BE2C (cell line): Measurements from ENCODE around the gene NPSR1.
"Not testable (repeated sequence)": the region's sequence is repeated elsewhere in the genome, so short reads cannot be mapped to it uniquely, and the experiment has no call there.

Experiments used
- DNase-seq: peaks from one replicate; pipeline ENCODE4 v3.0.0-alpha.2; 2020
- H3K27me3 ChIP-seq: fragments of 250-450 bp; sonication (Bioruptor Pico); 2 replicates; pipeline ENCODE4 v1.5.1; 2020; ENCODE audit warnings: mild to moderate bottlenecking
- H3K36me3 ChIP-seq: fragments of 250-450 bp; sonication (Bioruptor Pico); 2 replicates; pipeline ENCODE4 v1.5.1; 2020; ENCODE audit warnings: mild to moderate bottlenecking
- H3K4me1 ChIP-seq: fragments of 250-450 bp; sonication (Bioruptor Pico); 2 replicates; pipeline ENCODE4 v1.5.1; 2020
- H3K4me3 ChIP-seq: 2 replicates; pipeline ENCODE4 v1.5.1; 2011; ENCODE audit warnings: low read depth, low read length
- H3K9me3 ChIP-seq: fragments of 250-450 bp; sonication (Bioruptor Pico); 2 replicates; pipeline ENCODE4 v1.5.1; 2020
- TF ChIP-seq, protein P1 (sequence below): IDR thresholded peaks from 2 replicates; pipeline ENCODE4 v1.5.1; 2012; ENCODE audit warnings: mild to moderate bottlenecking, low read depth, low read length

NPSR1 gene

DNA sequence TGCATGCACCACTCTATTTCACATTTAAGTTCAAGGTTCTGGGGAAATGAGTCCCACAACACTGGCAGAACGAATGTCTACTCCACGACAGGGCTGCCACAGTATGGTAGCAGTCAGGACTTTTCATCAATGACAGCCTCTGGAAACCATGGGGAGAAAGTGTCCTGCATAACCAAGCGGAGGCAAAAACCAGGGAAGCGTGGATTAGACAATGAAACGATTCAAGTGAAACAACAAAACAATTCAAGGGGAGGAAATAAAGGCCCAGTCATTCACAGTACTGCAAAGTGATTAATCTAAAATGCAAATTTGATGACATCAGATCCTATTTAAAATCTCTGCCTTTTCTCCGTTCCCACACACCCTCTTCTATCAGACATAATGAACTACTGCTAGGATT lies 211.0 kb downstream of the NPSR1 start:
- Histone ChIP-seq H3K4me3 (no peak overlapping the region), H3K4me1 (no peaks in the 10 kb centered on the region), H3K9me3 (no peaks in the 10 kb centered on the region), H3K36me3 (no peaks in the 10 kb centered on the region), H3K27me3 (no peaks in the 10 kb centered on the region)
- TF ChIP-seq, protein P1, sequence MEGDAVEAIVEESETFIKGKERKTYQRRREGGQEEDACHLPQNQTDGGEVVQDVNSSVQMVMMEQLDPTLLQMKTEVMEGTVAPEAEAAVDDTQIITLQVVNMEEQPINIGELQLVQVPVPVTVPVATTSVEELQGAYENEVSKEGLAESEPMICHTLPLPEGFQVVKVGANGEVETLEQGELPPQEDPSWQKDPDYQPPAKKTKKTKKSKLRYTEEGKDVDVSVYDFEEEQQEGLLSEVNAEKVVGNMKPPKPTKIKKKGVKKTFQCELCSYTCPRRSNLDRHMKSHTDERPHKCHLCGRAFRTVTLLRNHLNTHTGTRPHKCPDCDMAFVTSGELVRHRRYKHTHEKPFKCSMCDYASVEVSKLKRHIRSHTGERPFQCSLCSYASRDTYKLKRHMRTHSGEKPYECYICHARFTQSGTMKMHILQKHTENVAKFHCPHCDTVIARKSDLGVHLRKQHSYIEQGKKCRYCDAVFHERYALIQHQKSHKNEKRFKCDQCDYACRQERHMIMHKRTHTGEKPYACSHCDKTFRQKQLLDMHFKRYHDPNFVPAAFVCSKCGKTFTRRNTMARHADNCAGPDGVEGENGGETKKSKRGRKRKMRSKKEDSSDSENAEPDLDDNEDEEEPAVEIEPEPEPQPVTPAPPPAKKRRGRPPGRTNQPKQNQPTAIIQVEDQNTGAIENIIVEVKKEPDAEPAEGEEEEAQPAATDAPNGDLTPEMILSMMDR = no peak
- DNase-seq = no peak

DNA sequence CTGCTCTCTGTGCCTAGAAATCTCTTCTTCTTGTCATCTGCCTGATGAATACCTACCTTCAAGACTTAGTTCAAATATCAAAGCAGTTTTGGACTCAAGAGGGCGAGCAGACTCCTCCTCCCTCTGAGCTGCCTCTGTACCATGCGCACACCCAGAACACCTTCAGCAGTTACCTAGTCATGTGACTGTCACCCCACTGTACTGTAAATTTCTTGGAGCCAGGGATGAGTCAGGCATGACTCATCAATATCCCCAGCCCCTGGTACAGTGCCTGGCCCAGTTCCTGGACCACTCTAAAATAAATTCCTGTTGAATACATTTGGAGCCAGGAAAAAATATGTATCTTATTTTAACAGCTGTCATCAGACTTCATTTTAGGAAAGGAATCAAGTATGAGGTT lies 212.0 kb downstream of the NPSR1 start:
- H3K4me3 ChIP-seq, H3K36me3 ChIP-seq, H3K9me3 ChIP-seq, H3K27me3 ChIP-seq, H3K4me1 ChIP-seq, DNase-seq: not testable (repeated sequence)

DNA sequence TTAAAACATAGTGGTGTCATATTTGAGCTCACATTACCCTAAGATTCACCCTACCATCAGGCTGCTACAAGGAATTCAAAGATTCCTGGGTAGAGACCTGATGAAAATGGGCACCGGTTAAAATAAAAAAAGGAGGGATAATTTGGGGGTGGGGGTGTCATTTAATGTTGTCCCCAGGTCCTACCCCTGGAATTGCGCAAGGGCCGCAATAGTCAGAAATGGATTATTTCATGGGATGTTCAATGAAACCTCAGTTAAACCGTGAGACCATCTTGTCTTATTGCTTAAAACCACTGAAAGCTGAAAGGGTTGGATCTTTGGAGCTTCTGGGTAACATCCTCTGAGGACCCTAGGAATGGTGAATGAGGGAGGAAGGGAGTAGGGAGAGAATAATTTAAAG lies 216.3 kb downstream of the NPSR1 start:
- not testable (repeated sequence) for H3K36me3 ChIP-seq, H3K27me3 ChIP-seq, H3K4me3 ChIP-seq, H3K4me1 ChIP-seq, H3K9me3 ChIP-seq, DNase-seq

DNA sequence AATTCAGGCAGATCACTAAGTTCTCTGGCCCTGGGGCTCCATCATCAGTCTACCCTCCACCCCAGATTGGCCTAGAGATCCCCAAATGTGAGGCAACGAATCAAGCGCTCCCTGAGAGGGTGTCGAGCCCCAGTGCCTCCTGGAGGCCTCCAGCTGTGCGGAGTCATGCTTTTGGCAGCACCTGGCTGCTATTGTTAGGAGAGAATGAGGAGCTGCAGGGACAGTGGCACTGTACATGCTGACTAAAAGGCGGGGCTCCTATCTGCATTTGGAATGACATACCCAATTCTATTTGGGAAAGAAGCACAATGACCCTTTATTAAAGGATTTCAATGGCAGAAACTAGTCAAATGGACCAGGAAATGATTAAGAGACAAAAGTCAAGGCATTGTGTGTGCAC lies 217.5 kb downstream of the NPSR1 start:
- Histone ChIP-seq H3K9me3 (no peaks in the 10 kb centered on the region), H3K27me3 (no peaks in the 10 kb centered on the region), H3K4me1 (no peaks in the 10 kb centered on the region), H3K36me3 (no peaks in the 10 kb centered on the region), H3K4me3 (no peak overlapping the region)
- TF ChIP-seq, protein P1 = no peak
- no peak for DNase-seq

DNA sequence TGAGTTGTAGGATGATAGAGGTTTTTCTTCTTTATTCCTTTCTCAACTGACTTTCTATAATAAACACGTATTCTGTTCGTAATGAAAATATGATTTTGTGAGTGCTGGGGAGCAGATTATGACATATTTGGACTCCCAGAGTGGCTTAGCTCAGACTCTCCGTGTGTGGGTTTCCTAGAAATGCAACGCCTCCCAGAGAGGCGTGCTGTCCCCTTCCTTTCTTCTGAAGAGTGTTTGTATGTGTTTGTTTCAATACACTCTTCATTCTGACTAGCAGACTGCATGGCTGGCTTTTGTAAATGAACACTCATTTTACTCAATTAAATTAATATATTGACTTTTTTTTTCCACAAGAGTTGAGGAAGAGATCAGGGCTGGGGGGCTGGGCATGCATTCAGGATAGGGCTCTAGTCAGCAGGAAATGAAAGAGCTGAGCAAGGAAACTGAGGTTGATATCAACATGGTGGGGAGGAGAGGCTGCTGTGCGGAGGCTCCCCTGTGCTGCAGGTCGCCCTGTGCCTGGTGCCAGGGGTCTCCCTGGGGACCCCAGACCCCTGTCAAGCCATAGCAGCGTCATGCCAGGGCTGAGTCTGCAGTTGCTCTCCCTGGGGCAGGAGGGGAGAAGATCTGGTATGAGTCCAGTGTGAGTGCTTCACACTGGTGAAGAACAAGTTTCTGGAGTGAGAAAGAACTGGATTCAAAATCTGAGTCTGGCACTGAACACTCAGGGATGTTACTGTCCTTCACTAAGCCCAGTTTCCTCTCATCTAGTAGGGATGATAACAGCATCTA lies 221.1 kb downstream of the NPSR1 start:
- H3K27me3 ChIP-seq, H3K9me3 ChIP-seq, H3K4me3 ChIP-seq, H3K36me3 ChIP-seq, DNase-seq, H3K4me1 ChIP-seq: not testable (repeated sequence)

DNA sequence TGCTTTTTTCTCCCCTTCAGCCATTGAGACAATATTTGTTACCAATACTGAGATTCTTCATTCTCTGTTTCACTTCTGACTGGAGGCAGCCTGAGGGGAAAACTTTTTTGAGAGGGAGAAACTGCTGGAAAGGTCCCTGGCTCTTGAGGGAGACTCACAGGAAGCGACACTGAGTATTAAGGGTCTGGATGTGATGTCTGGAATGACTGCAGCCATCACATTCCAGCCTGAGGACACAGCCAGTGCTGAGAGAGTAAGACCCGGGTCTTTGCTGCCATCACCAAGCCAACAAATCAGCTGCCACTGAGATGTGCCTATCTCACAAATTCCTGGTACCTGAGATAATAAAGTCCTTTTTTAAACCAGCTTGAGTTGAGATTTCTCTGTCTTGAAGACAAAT lies 221.9 kb downstream of the NPSR1 start:
- TF ChIP-seq, protein P1 = no peak
- no peaks in the 10 kb centered on the region for H3K27me3 ChIP-seq
- H3K4me1 ChIP-seq = no peaks in the 10 kb centered on the region
- no peaks in the 10 kb centered on the region for H3K36me3 ChIP-seq
- no peaks in the 10 kb centered on the region for H3K9me3 ChIP-seq
- no peak for DNase-seq
- H3K4me3 ChIP-seq = no peak overlapping the region

DNA sequence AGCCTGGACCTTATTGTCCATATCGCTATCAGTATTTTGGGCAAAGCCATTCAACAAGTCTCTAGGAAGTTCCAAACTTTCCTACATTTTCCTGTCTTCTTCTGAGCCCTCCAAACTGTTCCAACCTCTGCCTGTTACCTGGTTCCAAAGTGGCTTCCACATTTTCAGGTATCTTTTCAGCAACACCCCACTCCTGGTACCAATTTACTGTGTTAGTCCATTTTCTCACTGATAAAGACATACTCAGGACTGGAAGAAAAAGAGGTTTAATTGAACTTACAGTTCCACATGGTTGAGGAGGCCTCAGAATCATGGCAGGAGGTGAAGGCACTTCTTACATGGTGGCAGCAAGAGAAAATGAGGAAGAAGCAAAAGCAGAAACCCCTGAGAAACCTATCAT lies 225.8 kb downstream of the NPSR1 start:
- DNase-seq, H3K4me3 ChIP-seq, H3K9me3 ChIP-seq, H3K27me3 ChIP-seq, H3K36me3 ChIP-seq, H3K4me1 ChIP-seq: not testable (repeated sequence)

DNA sequence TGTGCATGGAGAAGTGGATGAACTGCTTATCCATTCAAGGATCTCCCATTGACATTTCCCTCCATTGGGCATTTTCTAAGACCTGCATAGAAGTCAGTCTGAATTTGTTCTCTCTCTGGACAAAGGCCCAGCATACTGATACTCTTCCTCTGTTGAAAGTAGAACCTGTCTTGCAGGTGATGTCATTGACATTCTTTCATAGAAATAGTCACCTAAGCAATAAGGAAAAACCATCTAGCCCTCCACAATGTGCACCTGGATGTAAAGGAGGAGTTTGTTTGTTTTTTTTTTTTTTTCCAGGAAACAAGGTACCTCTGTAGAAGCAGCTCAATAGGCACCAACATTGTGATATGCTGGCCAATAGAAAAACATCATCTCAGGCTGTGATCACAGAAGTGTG lies 228.8 kb downstream of the NPSR1 start:
- DNase-seq = no peak
- no peaks in the 10 kb centered on the region; the same call in 1 of the 2 replicates for H3K27me3 ChIP-seq
- no peaks in the 10 kb centered on the region for H3K4me1 ChIP-seq
- no peaks in the 10 kb centered on the region for H3K36me3 ChIP-seq
- TF ChIP-seq, protein P1 = no peak
- no peaks in the 10 kb centered on the region for H3K9me3 ChIP-seq
- H3K4me3 ChIP-seq = no peak overlapping the region
